ENCODE results near the gene DCST1.
"Not testable (repeated sequence)": the region's sequence is repeated elsewhere in the genome, so short reads cannot be mapped to it uniquely, and the experiment has no call there.

The DCST1 gene

GRCh38 chr1:155033524-155033923 lies at the start of gene DCST1, which contains the start of gene DCST2:
DCST1 (plus strand) TSS chr1:155033824; CDS start chr1:155034037, 213 bp downstream.
DCST2 (minus strand) TSS chr1:155033781; CDS start chr1:155033701, 80 bp downstream.
- DNase-seq: no peak

GRCh38 chr1:154986736-154987135 lies 46.9 kb upstream of the DCST1 start:
- not testable (repeated sequence) for DNase-seq

GRCh38 chr1:154987326-154987725 lies 46.3 kb upstream of the DCST1 start:
- no peak for DNase-seq

GRCh38 chr1:154988058-154988954 lies 45.3 kb upstream of the DCST1 start:
- DNase-seq: no peak

GRCh38 chr1:154989195-154989860 lies 44.3 kb upstream of the DCST1 start:
- DNase-seq: no peak

GRCh38 chr1:154990276-154990675 lies 43.3 kb upstream of the DCST1 start:
- no peak for DNase-seq

- DNase-seq: peak; percentile 30
Measured at GRCh38 chr1:154992721-154993571, 40.7 kb upstream of the DCST1 start.

GRCh38 chr1:154993572-154994268 lies 39.9 kb upstream of the DCST1 start, which contains the start of gene LENEP:
LENEP (plus strand) TSS chr1:154993586; CDS start chr1:154993608, 22 bp downstream.
- DNase-seq: no peak

- DNase-seq: no peak
Measured at GRCh38 chr1:154994269-154994587, 39.4 kb upstream of the DCST1 start.

GRCh38 chr1:154994591-154994990 lies 39.0 kb upstream of the DCST1 start:
- no peak for DNase-seq

- DNase-seq: peak; percentile 47
Measured at GRCh38 chr1:154995301-154995983, 38.2 kb upstream of the DCST1 start.

- DNase-seq: no peak
Measured at GRCh38 chr1:154996966-154997701, 36.5 kb upstream of the DCST1 start.

GRCh38 chr1:154998201-154998780 lies 35.3 kb upstream of the DCST1 start:
- no peak for DNase-seq

- peak; percentile 81 for DNase-seq
Measured at GRCh38 chr1:154998818-154999570, 34.6 kb upstream of the DCST1 start.

- DNase-seq: peak; percentile 45
Measured at GRCh38 chr1:154999571-155000410, 33.8 kb upstream of the DCST1 start.

- DNase-seq: peak; percentile 39
Measured at GRCh38 chr1:155000411-155000725, 33.3 kb upstream of the DCST1 start.

GRCh38 chr1:155000726-155001424 lies 32.7 kb upstream of the DCST1 start:
- peak; percentile 79 for DNase-seq

GRCh38 chr1:155001425-155001674 lies 32.3 kb upstream of the DCST1 start:
- no peak for DNase-seq

Data from CD4-positive, alpha-beta T cell treated with Interleukin-6 for 4 hours (primary cell).